Ishikawa (cell line): ENCODE results near the gene SLC45A1.

Source experiments
- CEBPB ChIP-seq: IDR thresholded peaks from 2 replicates; pipeline ENCODE4 v1.6.1; 2012
- CREB1 ChIP-seq: IDR thresholded peaks from 2 replicates; pipeline ENCODE4 v1.6.1; 2012; ENCODE audit warnings: low read depth
- EGR1 ChIP-seq: IDR thresholded peaks from 2 replicates; pipeline ENCODE4 v1.6.1; 2012
- EP300 ChIP-seq: IDR thresholded peaks from 2 replicates; pipeline ENCODE4 v1.6.1; 2012; ENCODE audit warnings: borderline replicate concordance
- NFIC ChIP-seq: IDR thresholded peaks from 2 replicates; pipeline ENCODE4 v1.6.1; 2012
- RAD21 ChIP-seq: IDR thresholded peaks from 2 replicates; pipeline ENCODE4 v1.6.1; 2012; ENCODE audit warnings: low read depth
- TAF1 ChIP-seq: IDR thresholded peaks from 2 replicates; pipeline ENCODE4 v1.6.1; 2012; ENCODE audit warnings: low read depth, mild to moderate bottlenecking
- TCF12 ChIP-seq: IDR thresholded peaks from 2 replicates; pipeline ENCODE4 v1.6.1; 2012; ENCODE audit warnings: low read depth
- YY1 ChIP-seq: IDR thresholded peaks from 2 replicates; pipeline ENCODE4 v1.6.1; 2012; ENCODE audit warnings: low read depth
- ZBTB7A ChIP-seq: IDR thresholded peaks from 2 replicates; pipeline ENCODE4 v1.6.1; 2012; ENCODE audit warnings: low read depth
- TF ChIP-seq, protein P1 (sequence below): IDR thresholded peaks from 2 replicates; pipeline ENCODE4 v1.6.1; 2012; ENCODE audit warnings: low read depth, mild to moderate bottlenecking
- TF ChIP-seq, protein P2 (sequence below): IDR thresholded peaks from 2 replicates; pipeline ENCODE4 v1.6.1; 2012
- TF ChIP-seq, protein P3 (sequence below): IDR thresholded peaks from 2 replicates; pipeline ENCODE4 v1.6.1; 2012

DNA sequence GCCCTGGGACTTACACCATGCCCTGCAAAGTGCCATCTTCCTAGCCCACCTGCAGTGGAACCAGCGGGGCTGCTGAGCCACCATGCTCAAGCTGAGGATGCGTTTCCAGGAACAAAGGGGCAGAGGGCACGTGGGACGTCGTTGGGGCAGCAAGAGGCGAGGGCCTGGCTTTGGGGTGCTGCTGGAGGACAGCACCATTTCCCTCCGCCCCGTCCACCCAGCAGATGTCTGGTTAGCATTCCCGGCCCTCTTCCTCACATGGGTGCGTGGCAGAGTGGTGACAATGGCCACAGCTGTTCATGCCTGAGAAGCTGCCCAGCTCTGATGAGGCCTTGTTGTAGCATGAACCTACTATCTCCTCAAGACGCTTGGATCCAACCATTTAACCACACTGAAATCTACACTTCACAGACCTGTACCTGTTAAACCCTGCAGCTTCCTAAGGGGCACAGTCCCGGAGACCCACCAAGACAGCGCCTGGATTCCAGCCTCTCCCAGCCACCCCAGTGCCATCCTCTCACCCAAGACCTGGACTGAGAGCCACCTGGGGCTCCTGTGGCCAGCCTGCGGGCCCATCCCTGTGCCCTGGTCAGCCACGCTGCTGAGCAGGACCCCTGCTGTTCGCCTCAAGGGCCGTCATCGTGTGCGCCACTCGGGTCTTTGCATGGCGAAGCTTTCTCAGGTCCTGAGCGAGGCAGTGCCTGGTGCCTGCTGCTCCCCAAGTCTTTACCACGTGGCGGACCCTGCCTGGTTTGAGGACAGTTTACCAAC lies 33.2 kb downstream of the SLC45A1 start:
- TF ChIP-seq YY1 (no peak), NFIC (no peak), RAD21 (no peak), EGR1 (no peak), EP300 (no peak), CEBPB (no peak), TAF1 (no peak), ZBTB7A (no peak), TCF12 (no peak), CREB1 (no peak)
- TF ChIP-seq, protein P1, sequence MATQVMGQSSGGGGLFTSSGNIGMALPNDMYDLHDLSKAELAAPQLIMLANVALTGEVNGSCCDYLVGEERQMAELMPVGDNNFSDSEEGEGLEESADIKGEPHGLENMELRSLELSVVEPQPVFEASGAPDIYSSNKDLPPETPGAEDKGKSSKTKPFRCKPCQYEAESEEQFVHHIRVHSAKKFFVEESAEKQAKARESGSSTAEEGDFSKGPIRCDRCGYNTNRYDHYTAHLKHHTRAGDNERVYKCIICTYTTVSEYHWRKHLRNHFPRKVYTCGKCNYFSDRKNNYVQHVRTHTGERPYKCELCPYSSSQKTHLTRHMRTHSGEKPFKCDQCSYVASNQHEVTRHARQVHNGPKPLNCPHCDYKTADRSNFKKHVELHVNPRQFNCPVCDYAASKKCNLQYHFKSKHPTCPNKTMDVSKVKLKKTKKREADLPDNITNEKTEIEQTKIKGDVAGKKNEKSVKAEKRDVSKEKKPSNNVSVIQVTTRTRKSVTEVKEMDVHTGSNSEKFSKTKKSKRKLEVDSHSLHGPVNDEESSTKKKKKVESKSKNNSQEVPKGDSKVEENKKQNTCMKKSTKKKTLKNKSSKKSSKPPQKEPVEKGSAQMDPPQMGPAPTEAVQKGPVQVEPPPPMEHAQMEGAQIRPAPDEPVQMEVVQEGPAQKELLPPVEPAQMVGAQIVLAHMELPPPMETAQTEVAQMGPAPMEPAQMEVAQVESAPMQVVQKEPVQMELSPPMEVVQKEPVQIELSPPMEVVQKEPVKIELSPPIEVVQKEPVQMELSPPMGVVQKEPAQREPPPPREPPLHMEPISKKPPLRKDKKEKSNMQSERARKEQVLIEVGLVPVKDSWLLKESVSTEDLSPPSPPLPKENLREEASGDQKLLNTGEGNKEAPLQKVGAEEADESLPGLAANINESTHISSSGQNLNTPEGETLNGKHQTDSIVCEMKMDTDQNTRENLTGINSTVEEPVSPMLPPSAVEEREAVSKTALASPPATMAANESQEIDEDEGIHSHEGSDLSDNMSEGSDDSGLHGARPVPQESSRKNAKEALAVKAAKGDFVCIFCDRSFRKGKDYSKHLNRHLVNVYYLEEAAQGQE, result no peak
- TF ChIP-seq, protein P2, sequence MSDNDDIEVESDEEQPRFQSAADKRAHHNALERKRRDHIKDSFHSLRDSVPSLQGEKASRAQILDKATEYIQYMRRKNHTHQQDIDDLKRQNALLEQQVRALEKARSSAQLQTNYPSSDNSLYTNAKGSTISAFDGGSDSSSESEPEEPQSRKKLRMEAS, result no peak
- TF ChIP-seq, protein P3, sequence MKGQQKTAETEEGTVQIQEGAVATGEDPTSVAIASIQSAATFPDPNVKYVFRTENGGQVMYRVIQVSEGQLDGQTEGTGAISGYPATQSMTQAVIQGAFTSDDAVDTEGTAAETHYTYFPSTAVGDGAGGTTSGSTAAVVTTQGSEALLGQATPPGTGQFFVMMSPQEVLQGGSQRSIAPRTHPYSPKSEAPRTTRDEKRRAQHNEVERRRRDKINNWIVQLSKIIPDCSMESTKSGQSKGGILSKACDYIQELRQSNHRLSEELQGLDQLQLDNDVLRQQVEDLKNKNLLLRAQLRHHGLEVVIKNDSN, result no peak
